ENCODE data around the gene NBAS.

The NBAS gene

GRCh38 chr2:15155959-15156574, 405.1 kb downstream of the NBAS start:
- DNase-seq, result no peak

GRCh38 chr2:15154297-15154696, 406.8 kb downstream of the NBAS start:
- DNase-seq, result no peak

GRCh38 chr2:15152382-15152781, 408.8 kb downstream of the NBAS start:
- no peak for DNase-seq

- no peak for DNase-seq
These were observed 412.1 kb downstream of the NBAS start for GRCh38 chr2:15149063-15149462.

- DNase-seq, result no peak
These were observed 413.5 kb downstream of the NBAS start for GRCh38 chr2:15147591-15147990.

- DNase-seq, result no peak
These were observed 414.2 kb downstream of the NBAS start for GRCh38 chr2:15146960-15147359.

GRCh38 chr2:15145919-15146318, 415.2 kb downstream of the NBAS start:
- DNase-seq, result no peak

- no peak for DNase-seq
These were observed 415.9 kb downstream of the NBAS start for GRCh38 chr2:15145046-15145817.

GRCh38 chr2:15142069-15142689, 419.0 kb downstream of the NBAS start:
- no peak for DNase-seq

GRCh38 chr2:15141211-15141610, 419.9 kb downstream of the NBAS start:
- DNase-seq, result no peak

- DNase-seq, result no peak
These were observed 424.5 kb downstream of the NBAS start for GRCh38 chr2:15136639-15137038.

GRCh38 chr2:15134957-15135356, 426.2 kb downstream of the NBAS start:
- DNase-seq, result no peak

GRCh38 chr2:15133461-15133860, 427.7 kb downstream of the NBAS start:
- DNase-seq, result no peak

- no peak for DNase-seq
These were observed 432.3 kb downstream of the NBAS start for GRCh38 chr2:15128846-15129245.

- DNase-seq, result no peak
These were observed 433.3 kb downstream of the NBAS start for GRCh38 chr2:15127876-15128275.

GRCh38 chr2:15127301-15127700, 433.8 kb downstream of the NBAS start:
- DNase-seq, result no peak

- DNase-seq, result no peak
These were observed 434.8 kb downstream of the NBAS start for GRCh38 chr2:15126373-15126772.

- no peak for DNase-seq
These were observed 438.2 kb downstream of the NBAS start for GRCh38 chr2:15122915-15123314.

- DNase-seq, result no peak
These were observed 440.5 kb downstream of the NBAS start for GRCh38 chr2:15120631-15121030.

- no peak for DNase-seq
These were observed 441.4 kb downstream of the NBAS start for GRCh38 chr2:15119722-15120175.

- no peak for DNase-seq
These were observed 443.6 kb downstream of the NBAS start for GRCh38 chr2:15117409-15118050.
